PC-9 (cell line): ENCODE measurements around the gene GALNT2.

Source experiments
- CTCF ChIP-seq: fragments of 200-600 bp; sonication (generic); conservative IDR thresholded peaks from 2 replicates; pipeline ENCODE4 v1.6.1; 2017; ENCODE audit warnings: mixed run types, antibody characterized with exemption, mild to moderate bottlenecking, moderate library complexity
- EZH2 ChIP-seq: fragments of 200-600 bp; sonication (generic); IDR thresholded peaks from 2 replicates; pipeline ENCODE4 v1.8.0; 2017; ENCODE audit warnings: antibody characterized with exemption, low read depth

- no peak for TF ChIP-seq CTCF
- TF ChIP-seq EZH2 = no peak
These were observed 58.1 kb downstream of the GALNT2 start for GRCh38 chr1:230125141-230125540.
